ENCODE measurements around the gene SUN2. TPM values are rescaled to one million over a fixed set of nuclear protein-coding genes. Genes with fewer than 3 reads are reported as not detected.

Gene SUN2
- total RNA-seq, 1 experiment from 2014 or later = 45.1 TPM

DNA sequence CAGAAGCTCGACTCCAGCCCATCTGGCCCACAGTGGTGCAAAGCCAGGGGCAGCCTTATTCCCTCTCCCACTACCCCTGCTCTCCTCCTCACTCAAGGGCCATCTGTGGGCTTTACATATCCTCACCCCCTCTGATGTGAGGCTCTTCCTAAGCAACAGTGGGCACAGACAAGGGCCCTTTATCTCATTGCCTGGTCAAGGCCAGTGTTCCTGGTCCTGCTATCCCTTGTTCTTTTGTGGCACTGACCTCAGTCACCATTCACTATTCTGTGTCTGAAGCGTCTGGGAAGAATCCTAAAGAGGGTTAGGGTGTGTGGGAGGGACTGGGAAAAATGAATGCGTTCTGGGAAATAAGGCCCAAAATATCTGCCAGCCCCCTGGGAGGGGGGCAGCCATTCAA is 30.8 kb upstream of the SUN2 start:
- ChIA-PET POLR2A (no interaction called here), CTCF (no interaction called here)
- TF ChIP-seq, protein P1, sequence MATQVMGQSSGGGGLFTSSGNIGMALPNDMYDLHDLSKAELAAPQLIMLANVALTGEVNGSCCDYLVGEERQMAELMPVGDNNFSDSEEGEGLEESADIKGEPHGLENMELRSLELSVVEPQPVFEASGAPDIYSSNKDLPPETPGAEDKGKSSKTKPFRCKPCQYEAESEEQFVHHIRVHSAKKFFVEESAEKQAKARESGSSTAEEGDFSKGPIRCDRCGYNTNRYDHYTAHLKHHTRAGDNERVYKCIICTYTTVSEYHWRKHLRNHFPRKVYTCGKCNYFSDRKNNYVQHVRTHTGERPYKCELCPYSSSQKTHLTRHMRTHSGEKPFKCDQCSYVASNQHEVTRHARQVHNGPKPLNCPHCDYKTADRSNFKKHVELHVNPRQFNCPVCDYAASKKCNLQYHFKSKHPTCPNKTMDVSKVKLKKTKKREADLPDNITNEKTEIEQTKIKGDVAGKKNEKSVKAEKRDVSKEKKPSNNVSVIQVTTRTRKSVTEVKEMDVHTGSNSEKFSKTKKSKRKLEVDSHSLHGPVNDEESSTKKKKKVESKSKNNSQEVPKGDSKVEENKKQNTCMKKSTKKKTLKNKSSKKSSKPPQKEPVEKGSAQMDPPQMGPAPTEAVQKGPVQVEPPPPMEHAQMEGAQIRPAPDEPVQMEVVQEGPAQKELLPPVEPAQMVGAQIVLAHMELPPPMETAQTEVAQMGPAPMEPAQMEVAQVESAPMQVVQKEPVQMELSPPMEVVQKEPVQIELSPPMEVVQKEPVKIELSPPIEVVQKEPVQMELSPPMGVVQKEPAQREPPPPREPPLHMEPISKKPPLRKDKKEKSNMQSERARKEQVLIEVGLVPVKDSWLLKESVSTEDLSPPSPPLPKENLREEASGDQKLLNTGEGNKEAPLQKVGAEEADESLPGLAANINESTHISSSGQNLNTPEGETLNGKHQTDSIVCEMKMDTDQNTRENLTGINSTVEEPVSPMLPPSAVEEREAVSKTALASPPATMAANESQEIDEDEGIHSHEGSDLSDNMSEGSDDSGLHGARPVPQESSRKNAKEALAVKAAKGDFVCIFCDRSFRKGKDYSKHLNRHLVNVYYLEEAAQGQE (IDR thresholded peaks at IDR 0.05; ENCODE audit: insufficient read depth in 1 of 2, low read depth in 2 of 2, low read length in 1 of 2) = no peak
- TF ChIP-seq SIN3A (IDR thresholded peaks at IDR 0.05; ENCODE audit: borderline replicate concordance, insufficient read depth, low read depth, low read length) (no peak), TCF7L2 (IDR thresholded peaks at IDR 0.05; ENCODE audit: low read depth, low read length) (no peak), POLR2AphosphoS5 (IDR thresholded peaks at IDR 0.05; ENCODE audit: low read depth, low read length) (no peak)
- TF ChIP-seq, protein P2, sequence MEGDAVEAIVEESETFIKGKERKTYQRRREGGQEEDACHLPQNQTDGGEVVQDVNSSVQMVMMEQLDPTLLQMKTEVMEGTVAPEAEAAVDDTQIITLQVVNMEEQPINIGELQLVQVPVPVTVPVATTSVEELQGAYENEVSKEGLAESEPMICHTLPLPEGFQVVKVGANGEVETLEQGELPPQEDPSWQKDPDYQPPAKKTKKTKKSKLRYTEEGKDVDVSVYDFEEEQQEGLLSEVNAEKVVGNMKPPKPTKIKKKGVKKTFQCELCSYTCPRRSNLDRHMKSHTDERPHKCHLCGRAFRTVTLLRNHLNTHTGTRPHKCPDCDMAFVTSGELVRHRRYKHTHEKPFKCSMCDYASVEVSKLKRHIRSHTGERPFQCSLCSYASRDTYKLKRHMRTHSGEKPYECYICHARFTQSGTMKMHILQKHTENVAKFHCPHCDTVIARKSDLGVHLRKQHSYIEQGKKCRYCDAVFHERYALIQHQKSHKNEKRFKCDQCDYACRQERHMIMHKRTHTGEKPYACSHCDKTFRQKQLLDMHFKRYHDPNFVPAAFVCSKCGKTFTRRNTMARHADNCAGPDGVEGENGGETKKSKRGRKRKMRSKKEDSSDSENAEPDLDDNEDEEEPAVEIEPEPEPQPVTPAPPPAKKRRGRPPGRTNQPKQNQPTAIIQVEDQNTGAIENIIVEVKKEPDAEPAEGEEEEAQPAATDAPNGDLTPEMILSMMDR (IDR thresholded peaks at IDR 0.05) = no peak
- Histone ChIP-seq H3K36me3 (ENCODE audit: control insufficient read depth, insufficient read depth, low read length) (no peaks in the 10 kb centered on the region), H3K4me1 (ENCODE audit: control insufficient read depth, insufficient read depth, low read length) (0 out of 2 replicates have a peak, but pooled peaks cover 4% of the 10 kb centered on the region), H3K9me3 (ENCODE audit: control insufficient read depth, insufficient read depth, low read depth, low read length) (no peaks in the 10 kb centered on the region), H3K4me3 (ENCODE audit: low read depth in 2 of 2, low read length in 2 of 2) (no peak overlapping the region), H3K27me3 (ENCODE audit: control insufficient read depth, insufficient read depth, low read length) (no peaks in the 10 kb centered on the region), H3K27ac (ENCODE audit: low read length) (no peak overlapping the region)
- BruUV-seq (replicated peaks) = no TSS peak
- in situ Hi-C loops (cut with HindIII; ENCODE audit: low pct_unique_long_range_greater_than_20kb, low sequenced_read_pairs) (no loop called here), intact Hi-C loops (cut with micrococcal nuclease; ENCODE audit: unreplicated experiment) (no loop called here)
- DNase-seq (ENCODE audit: low read depth, low spot score) (no peak), ATAC-seq (no peak)

DNA sequence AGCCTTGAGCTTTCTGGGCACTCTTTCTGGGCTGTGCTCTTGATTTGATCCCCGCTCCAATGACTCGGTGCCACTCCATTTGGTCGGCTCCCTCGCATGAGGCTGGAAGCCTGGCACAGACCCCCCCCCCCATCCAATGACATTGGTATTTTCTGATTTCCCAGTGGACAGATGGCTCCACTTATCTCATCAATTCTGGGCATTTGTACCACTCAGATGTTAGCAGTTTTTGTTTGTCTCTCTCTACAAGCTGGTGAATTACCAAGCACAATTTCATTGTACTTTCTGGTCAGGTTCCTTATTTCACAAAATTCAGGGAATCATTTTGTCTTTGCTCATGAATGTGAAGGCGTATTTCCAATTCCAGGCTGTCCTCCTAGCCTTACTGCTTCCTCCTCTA is 29.1 kb upstream of the SUN2 start:
- Histone ChIP-seq H3K27me3 (ENCODE audit: control insufficient read depth, insufficient read depth, low read length) (no peaks in the 10 kb centered on the region), H3K27ac (ENCODE audit: low read length) (no peak overlapping the region), H3K4me1 (ENCODE audit: control insufficient read depth, insufficient read depth, low read length) (0 out of 2 replicates have a peak, but pooled peaks cover 4% of the 10 kb centered on the region), H3K9me3 (ENCODE audit: control insufficient read depth, insufficient read depth, low read depth, low read length) (no peaks in the 10 kb centered on the region), H3K36me3 (ENCODE audit: control insufficient read depth, insufficient read depth, low read length) (no peaks in the 10 kb centered on the region), H3K4me3 (ENCODE audit: low read depth in 2 of 2, low read length in 2 of 2) (no peak overlapping the region)
- intact Hi-C loops (cut with micrococcal nuclease; ENCODE audit: unreplicated experiment) (no loop called here), in situ Hi-C loops (cut with HindIII; ENCODE audit: low pct_unique_long_range_greater_than_20kb, low sequenced_read_pairs) (no loop called here)
- ChIA-PET CTCF (no interaction called here), POLR2A (no interaction called here)
- TF ChIP-seq TCF7L2 (IDR thresholded peaks at IDR 0.05; ENCODE audit: low read depth, low read length) (no peak), POLR2AphosphoS5 (IDR thresholded peaks at IDR 0.05; ENCODE audit: low read depth, low read length) (no peak), SIN3A (IDR thresholded peaks at IDR 0.05; ENCODE audit: borderline replicate concordance, insufficient read depth, low read depth, low read length) (no peak)
- TF ChIP-seq, protein P2 (IDR thresholded peaks at IDR 0.05) = no peak
- TF ChIP-seq, protein P1 (IDR thresholded peaks at IDR 0.05; ENCODE audit: insufficient read depth in 1 of 2, low read depth in 2 of 2, low read length in 1 of 2) = no peak
- DNase-seq (ENCODE audit: low read depth, low spot score) (no peak), ATAC-seq (no peak)
- BruUV-seq (replicated peaks) = no TSS peak
